GM19238 (cell line): Measurements from ENCODE around the gene PCDHA13.
"Not testable (repeated sequence)": the region's sequence is repeated elsewhere in the genome, so short reads cannot be mapped to it uniquely, and the experiment has no call there.

Experiments used
- DNase-seq: peaks from one replicate; pipeline ENCODE4 v3.0.0; 2011; ENCODE audit warnings: low spot score; ENCODE audit not compliant: insufficient read length

PCDHA13 gene

GRCh38 chr5:140868721-140869554 lies 13.0 kb upstream of the PCDHA13 start, which contains the start of gene PCDHA11:
PCDHA11 (plus strand) TSS chr5:140868957; CDS start chr5:140869104, 147 bp downstream.
- no peak for DNase-seq

- no peak for DNase-seq
These were observed 12.4 kb upstream of the PCDHA13 start for GRCh38 chr5:140869555-140869886.

DNA sequence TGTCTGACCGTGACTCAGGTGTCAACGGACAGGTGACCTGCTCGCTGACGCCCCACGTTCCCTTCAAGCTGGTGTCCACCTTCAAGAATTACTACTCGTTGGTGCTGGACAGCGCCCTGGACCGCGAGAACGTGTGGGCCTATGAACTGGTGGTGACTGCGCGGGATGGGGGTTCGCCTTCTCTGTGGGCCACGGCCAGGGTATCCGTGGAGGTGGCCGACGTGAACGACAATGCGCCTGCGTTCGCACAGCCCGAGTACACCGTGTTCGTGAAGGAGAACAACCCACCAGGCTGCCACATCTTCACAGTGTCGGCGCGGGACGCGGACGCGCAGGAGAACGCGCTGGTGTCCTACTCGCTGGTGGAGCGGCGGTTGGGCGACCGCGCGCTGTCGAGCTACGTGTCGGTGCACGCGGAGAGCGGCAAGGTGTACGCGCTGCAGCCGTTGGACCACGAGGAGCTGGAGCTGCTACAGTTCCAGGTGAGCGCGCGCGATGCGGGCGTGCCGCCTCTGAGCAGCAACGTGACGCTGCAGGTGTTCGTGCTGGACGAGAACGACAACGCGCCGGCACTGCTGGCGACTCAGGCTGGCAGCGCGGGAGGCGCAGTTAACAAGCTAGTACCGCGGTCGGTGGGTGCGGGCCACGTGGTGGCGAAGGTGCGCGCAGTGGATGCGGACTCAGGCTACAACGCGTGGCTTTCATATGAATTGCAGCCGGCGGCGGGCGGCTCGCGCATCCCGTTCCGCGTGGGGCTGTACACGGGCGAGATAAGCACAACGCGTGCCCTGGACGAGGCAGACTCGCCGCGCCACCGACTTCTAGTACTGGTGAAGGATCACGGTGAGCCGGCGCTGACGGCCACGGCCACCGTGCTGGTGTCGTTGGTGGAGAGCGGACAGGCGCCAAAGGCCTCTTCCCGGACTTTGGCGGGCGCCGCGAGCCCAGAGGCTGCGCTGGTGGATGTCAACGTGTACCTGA lies 11.4 kb upstream of the PCDHA13 start:
- no peak for DNase-seq

DNA sequence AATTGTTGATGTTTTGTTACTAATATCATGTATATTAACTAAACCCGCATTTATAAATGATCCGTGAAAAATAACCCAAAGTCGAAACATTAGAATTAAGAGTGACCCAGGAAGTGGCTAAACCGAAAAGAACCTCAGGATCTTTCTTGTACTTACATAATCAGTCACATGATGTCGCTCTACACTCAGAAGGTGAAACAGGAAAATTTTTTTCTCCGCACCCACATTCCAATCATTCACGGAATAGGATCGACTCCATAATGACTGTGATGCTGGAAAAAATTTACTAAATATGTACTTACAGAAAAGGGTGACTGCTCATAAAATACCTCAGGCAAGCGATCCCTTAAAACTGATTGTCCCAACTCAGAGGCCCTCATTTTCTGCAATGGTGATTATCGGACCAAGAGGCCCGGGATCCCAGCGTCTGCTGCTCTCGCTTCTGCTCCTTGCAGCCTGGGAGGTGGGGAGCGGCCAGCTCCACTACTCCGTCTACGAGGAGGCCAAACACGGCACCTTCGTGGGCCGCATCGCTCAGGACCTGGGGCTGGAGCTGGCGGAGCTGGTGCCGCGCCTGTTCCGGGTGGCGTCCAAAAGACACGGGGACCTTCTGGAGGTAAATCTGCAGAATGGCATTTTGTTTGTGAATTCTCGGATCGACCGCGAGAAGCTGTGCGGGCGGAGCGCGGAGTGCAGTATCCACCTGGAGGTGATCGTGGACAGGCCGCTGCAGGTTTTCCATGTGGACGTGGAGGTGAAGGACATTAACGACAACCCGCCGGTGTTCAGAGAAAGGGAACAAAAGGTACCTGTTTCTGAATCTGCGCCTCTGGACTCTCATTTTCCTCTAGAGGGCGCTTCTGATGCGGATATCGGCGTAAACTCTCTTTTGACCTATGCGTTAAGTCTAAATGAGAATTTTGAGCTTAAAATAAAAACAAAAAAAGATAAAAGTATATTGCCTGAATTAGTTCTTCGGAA lies 6.5 kb upstream of the PCDHA13 start, which contains the start of gene PCDHA12:
Gene PCDHA12, plus strand, starts transcription at position 224 of the 981 bp plus-strand sequence. Its CDS starts 165 bp downstream, at position 389.
- no peak for DNase-seq

- DNase-seq, result not testable (repeated sequence)
These were observed 5.2 kb upstream of the PCDHA13 start for GRCh38 chr5:140876541-140877261.

GRCh38 chr5:140877262-140877581 lies 4.7 kb upstream of the PCDHA13 start:
- DNase-seq, result no peak

GRCh38 chr5:140882591-140882899 lies 621 bp downstream of the PCDHA13 start:
- no peak for DNase-seq

DNA sequence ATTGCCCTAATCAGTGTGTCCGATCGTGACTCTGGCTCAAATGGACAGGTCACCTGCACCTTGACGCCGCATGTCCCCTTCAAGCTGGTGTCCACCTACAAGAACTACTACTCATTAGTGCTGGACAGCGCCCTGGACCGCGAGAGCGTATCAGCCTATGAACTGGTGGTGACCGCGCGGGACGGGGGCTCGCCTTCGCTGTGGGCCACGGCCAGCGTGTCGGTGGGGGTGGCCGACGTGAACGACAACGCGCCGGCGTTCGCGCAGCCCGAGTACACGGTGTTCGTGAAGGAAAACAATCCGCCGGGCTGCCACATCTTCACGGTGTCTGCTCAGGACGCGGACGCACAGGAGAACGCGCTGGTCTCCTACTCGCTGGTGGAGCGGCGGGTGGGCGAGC lies 1.4 kb downstream of the PCDHA13 start:
- DNase-seq, result no peak

DNA sequence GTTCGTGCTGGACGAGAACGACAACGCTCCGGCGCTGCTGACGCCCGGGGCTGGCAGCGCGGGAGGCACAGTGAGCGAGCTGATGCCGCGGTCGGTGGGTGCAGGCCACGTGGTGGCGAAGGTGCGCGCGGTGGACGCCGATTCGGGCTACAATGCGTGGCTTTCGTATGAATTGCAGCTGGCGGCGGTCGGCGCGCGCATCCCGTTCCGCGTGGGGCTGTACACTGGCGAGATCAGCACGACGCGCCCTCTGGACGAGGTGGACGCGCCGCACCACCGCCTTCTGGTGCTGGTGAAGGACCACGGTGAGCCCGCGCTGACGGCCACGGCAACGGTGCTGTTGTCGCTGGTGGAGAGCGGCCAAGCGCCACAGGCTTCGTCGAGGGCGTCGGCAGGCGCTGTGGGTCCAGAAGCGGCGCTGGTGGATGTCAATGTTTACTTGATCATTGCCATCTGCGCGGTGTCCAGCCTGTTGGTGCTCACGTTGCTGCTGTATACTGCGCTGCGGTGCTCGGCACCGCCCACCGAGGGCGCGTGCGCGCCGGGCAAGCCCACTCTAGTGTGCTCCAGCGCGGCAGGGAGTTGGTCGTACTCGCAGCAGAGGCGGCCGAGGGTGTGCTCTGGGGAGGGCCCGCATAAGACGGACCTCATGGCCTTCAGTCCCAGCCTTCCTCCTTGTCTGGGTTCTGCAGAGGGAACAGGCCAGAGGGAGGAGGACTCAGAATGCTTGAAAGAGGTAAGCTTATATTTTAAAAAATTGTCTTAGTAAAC lies 2.2 kb downstream of the PCDHA13 start:
- DNase-seq, result no peak

- no peak for DNase-seq
These were observed 34.4 kb downstream of the PCDHA13 start for GRCh38 chr5:140916325-140916724.

- DNase-seq, result no peak
These were observed 41.7 kb downstream of the PCDHA13 start for GRCh38 chr5:140923601-140924000.

GRCh38 chr5:140925806-140926442 lies 44.0 kb downstream of the PCDHA13 start, which contains the start of gene PCDHAC1:
PCDHAC1 (plus strand) TSS chr5:140926299; CDS start chr5:140926893, 594 bp downstream.
- DNase-seq, result no peak

DNA sequence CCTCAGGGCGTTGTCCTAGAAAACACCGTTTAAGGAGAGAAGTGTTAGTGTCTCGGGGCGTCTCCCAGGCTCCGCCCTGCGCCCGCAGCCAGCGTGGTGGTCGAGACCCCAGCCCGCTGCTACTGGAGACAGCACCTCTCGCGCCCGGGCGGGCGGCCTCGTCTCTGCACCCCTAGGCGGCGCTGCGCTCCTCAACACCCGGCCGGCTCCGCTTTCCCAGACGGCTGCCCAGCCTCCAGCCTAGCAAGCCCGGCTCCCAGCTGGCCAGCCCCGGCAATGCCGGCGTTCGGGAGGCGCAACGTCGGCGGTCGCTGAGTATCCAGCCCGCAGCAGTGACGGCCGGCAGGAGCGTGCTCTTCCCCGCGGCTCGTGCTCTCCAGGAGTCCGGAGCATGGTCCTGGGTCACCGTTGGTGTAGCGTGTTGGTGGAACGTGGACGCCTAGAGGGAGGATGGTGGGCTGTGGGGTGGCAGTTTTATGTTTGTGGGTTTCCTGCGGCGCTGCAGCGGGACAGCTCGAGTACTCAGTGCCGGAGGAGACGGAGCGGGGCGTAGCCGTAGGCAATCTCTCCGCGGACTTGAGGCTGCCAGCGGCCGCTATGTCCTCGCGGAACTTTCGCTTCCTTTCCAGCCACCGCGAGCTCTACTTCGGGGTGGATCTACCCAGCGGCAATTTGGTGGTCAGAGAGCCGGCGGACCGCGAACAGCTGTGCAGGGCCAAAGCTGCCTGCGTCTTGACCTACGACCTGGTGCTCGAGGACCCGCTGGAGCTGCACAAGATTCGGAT lies 44.7 kb downstream of the PCDHA13 start:
- no peak for DNase-seq

- DNase-seq, result no peak
These were observed 45.3 kb downstream of the PCDHA13 start for GRCh38 chr5:140927228-140927573.
